MM.1S (cell line): ENCODE results near the gene DDX54.

Experiments
- DNase-seq: peaks from one replicate; pipeline ENCODE4 v3.0.0-alpha.2; 2015
- H2AFZ ChIP-seq: fragments of 300-600 bp; sonication (generic); 2 replicates; pipeline ENCODE4 v1.6.0; 2016; ENCODE audit warnings: antibody characterized with exemption, low read length
- H3F3A ChIP-seq: fragments of 300-600 bp; sonication (generic); 2 replicates; pipeline ENCODE4 v1.6.1; 2016; ENCODE audit warnings: mild to moderate bottlenecking, antibody characterized with exemption, low read length, moderate library complexity, mixed read lengths; ENCODE audit not compliant: insufficient read depth
- H3K27ac ChIP-seq: fragments of 300-600 bp; sonication (generic); 2 replicates; pipeline ENCODE4 v1.5.1; 2016; ENCODE audit warnings: mild to moderate bottlenecking, low read length
- H3K27me3 ChIP-seq: fragments of 300-600 bp; sonication (generic); replicated peaks from 2 replicates; pipeline ENCODE4 v1.6.0; 2016; ENCODE audit warnings: low read length; ENCODE audit not compliant: insufficient read depth
- H3K36me3 ChIP-seq: fragments of 300-600 bp; sonication (generic); replicated peaks from 2 replicates; pipeline ENCODE4 v1.6.1; 2016; ENCODE audit warnings: mild to moderate bottlenecking, low read length, mixed read lengths; ENCODE audit not compliant: insufficient read depth
- H3K4me1 ChIP-seq: fragments of 300-600 bp; sonication (generic); 2 replicates; pipeline ENCODE4 v1.6.1; 2016; ENCODE audit warnings: low read length, mixed read lengths
- H3K4me2 ChIP-seq: fragments of 300-600 bp; sonication (generic); 2 replicates; pipeline ENCODE4 v1.6.0; 2016; ENCODE audit warnings: low read depth, low read length
- H3K4me3 ChIP-seq: fragments of 300-600 bp; sonication (generic); 2 replicates; pipeline ENCODE4 v1.5.1; 2016; ENCODE audit warnings: low read length, mixed read lengths
- H3K79me2 ChIP-seq: fragments of 300-600 bp; sonication (generic); 2 replicates; pipeline ENCODE4 v1.6.1; 2016; ENCODE audit warnings: mixed run types, low read length, mixed read lengths
- H3K9ac ChIP-seq: fragments of 300-600 bp; sonication (generic); 2 replicates; pipeline ENCODE4 v1.6.1; 2016; ENCODE audit warnings: low read length, mixed read lengths
- H3K9me2 ChIP-seq: fragments of 300-600 bp; sonication (generic); replicated peaks from 2 replicates; pipeline ENCODE4 v1.6.1; 2016; ENCODE audit warnings: mild to moderate bottlenecking, low read length, mixed read lengths; ENCODE audit not compliant: insufficient read depth
- H3K9me3 ChIP-seq: fragments of 300-600 bp; sonication (generic); replicated peaks from 2 replicates; pipeline ENCODE4 v1.6.1; 2016; ENCODE audit warnings: mild to moderate bottlenecking, low read length, mixed read lengths; ENCODE audit not compliant: insufficient read depth
- H4K20me1 ChIP-seq: fragments of 300-600 bp; sonication (generic); 2 replicates; pipeline ENCODE4 v1.6.1; 2016; ENCODE audit warnings: mild to moderate bottlenecking, low read length, moderate library complexity, mixed read lengths; ENCODE audit not compliant: insufficient read depth
- CTCF ChIP-seq: fragments of 300-600 bp; sonication (generic); IDR thresholded peaks from 2 replicates; pipeline ENCODE4 v1.5.1; 2016; ENCODE audit warnings: antibody characterized with exemption, low read length, mixed read lengths
- EZH2 ChIP-seq: fragments of 300-600 bp; sonication (generic); optimal IDR thresholded peaks from 2 replicates; pipeline ENCODE3; 2017; ENCODE audit warnings: low read depth, mild to moderate bottlenecking, antibody characterized with exemption, low read length, mixed read lengths
- EZH2phosphoT487 ChIP-seq: fragments of 300-600 bp; sonication (generic); IDR thresholded peaks from 2 replicates; pipeline ENCODE4 v1.6.1; 2018; ENCODE audit warnings: antibody characterized with exemption, low read length

Gene DDX54

GRCh38 chr12:113138826-113139225, 46.5 kb downstream of the DDX54 start:
- Histone ChIP-seq H3K27ac (no peak overlapping the region), H3K36me3 (no peaks in the 10 kb centered on the region), H3K9me2 (no peaks in the 10 kb centered on the region), H3K4me3 (no peak overlapping the region), H3F3A (no peaks in the 10 kb centered on the region), H4K20me1 (no peaks in the 10 kb centered on the region), H3K79me2 (no peaks in the 10 kb centered on the region), H3K4me1 (no peaks in the 10 kb centered on the region), H3K27me3 (no peaks in the 10 kb centered on the region), H3K4me2 (no peak overlapping the region), H3K9ac (no peak overlapping the region), H2AFZ (no peak overlapping the region), H3K9me3 (no peaks in the 10 kb centered on the region)
- DNase-seq: no peak
- TF ChIP-seq CTCF (no peak), EZH2 (no peak), EZH2phosphoT487 (no peak)

GRCh38 chr12:113137861-113138783, 47.2 kb downstream of the DDX54 start:
- Histone ChIP-seq H3K27ac (no peak overlapping the region), H3K9me3 (no peaks in the 10 kb centered on the region), H3K4me2 (no peak overlapping the region), H2AFZ (no peak overlapping the region), H4K20me1 (no peaks in the 10 kb centered on the region), H3K4me1 (no peaks in the 10 kb centered on the region), H3K9me2 (no peaks in the 10 kb centered on the region), H3K79me2 (no peaks in the 10 kb centered on the region), H3K9ac (no peak overlapping the region), H3K27me3 (no peaks in the 10 kb centered on the region), H3F3A (no peaks in the 10 kb centered on the region), H3K36me3 (no peaks in the 10 kb centered on the region), H3K4me3 (no peak overlapping the region)
- no peak for TF ChIP-seq EZH2
- no peak for DNase-seq

- H3K79me2 ChIP-seq: no peaks in the 10 kb centered on the region
- no peak overlapping the region for H3K9ac ChIP-seq
- no peak overlapping the region for H2AFZ ChIP-seq
- DNase-seq: no peak
- no peaks in the 10 kb centered on the region for H3K4me1 ChIP-seq
- H3K9me3 ChIP-seq: no peaks in the 10 kb centered on the region
- H3K9me2 ChIP-seq: no peaks in the 10 kb centered on the region
- H3K4me3 ChIP-seq: no peak overlapping the region
- no peaks in the 10 kb centered on the region for H4K20me1 ChIP-seq
- no peak overlapping the region for H3K27ac ChIP-seq
- no peak overlapping the region for H3K4me2 ChIP-seq
- TF ChIP-seq EZH2phosphoT487 (no peak), CTCF (no peak), EZH2 (no peak)
- H3K27me3 ChIP-seq: no peaks in the 10 kb centered on the region
- H3K36me3 ChIP-seq: no peaks in the 10 kb centered on the region
- no peaks in the 10 kb centered on the region for H3F3A ChIP-seq
These were observed 48.2 kb downstream of the DDX54 start for GRCh38 chr12:113136990-113137511.
